HepG2 (cell line): ENCODE results near the gene C10orf120. TPM values are rescaled to one million over a fixed set of nuclear protein-coding genes. Genes with fewer than 3 reads are reported as not detected.

Source experiments
- ATAC-seq: fragments of 200-7000 bp; cut with Tn5 transposase; 3 replicates; pipeline ENCODE4 v1.9.1; 2020; ENCODE audit warnings: mild to moderate bottlenecking, moderate library complexity
- BruUV-seq: library from RNA; stranded (reverse); fragments of 400-500 nt; replicated peaks from 2 replicates; lab custom pipeline; 2021; lab: Mats Ljungman, UMichigan
- CTCF ChIA-PET: fragments of 300-600 bp; formaldehyde crosslinking; extraction: SDS; loops from one replicate; lab custom pipeline; 2021; ENCODE audit warnings: low total read pairs, inconsistent platforms, low intra/inter-chr PET ratio; lab: Yijun Ruan, JAX
- POLR2A ChIA-PET: fragments of 350-600 bp; sonication (Branson Sonifier 250); formaldehyde crosslinking; loops from one replicate; lab custom pipeline; 2020; ENCODE audit warnings: antibody characterized with exemption, inconsistent platforms; lab: Yijun Ruan, JAX
- DNase-seq: peaks from one replicate; pipeline ENCODE4 v3.0.0-alpha.2; 2015; ENCODE audit warnings: low spot score
- FAIRE-seq: peaks from 3 replicates; lab custom pipeline; 2011; peaks lifted over from hg19 to GRCh38; lab: Jason Lieb, UNC
- H2AFZ ChIP-seq: one replicate; pipeline ENCODE4 v1.6.1; 2011; ENCODE audit warnings: low read length, inconsistent platforms
- H3K27ac ChIP-seq: fragments of 300-600 bp; 3 replicates; pipeline ENCODE4 v1.8.0; 2011; ENCODE audit warnings: mixed run types, mild to moderate bottlenecking, mixed read lengths, low read length, inconsistent platforms; ENCODE audit not compliant: insufficient read depth; ENCODE audit errors: extremely low read length
- H3K27me3 ChIP-seq, 2 experiments: fragments of 200-600 bp in 1 of 2; 2 replicates in 1 of 2; 3 replicates in 1 of 2; pipeline versions ENCODE4 v1.6.0 to v1.8.0; 2011; ENCODE audit warnings: low read length in 2 of 2, mild to moderate bottlenecking in 2 of 2, moderate library complexity in 2 of 2, inconsistent platforms in 1 of 2; ENCODE audit not compliant: insufficient read depth in 2 of 2, control insufficient read depth in 1 of 2
- H3K36me3 ChIP-seq, 2 experiments: fragments of 200-600 bp in 1 of 2; replicated peaks in 1 of 2; 2 replicates in 1 of 2; 3 replicates in 1 of 2; pipeline versions ENCODE4 v1.5.1 to v1.8.0; 2011; ENCODE audit warnings: low read length in 2 of 2, inconsistent platforms in 1 of 2; ENCODE audit not compliant: insufficient read depth in 2 of 2, control insufficient read depth in 1 of 2
- H3K4me1 ChIP-seq: 2 replicates; pipeline ENCODE4 v1.5.1; 2012; ENCODE audit warnings: low read length, inconsistent platforms; ENCODE audit not compliant: insufficient read depth
- H3K4me2 ChIP-seq: 2 replicates; pipeline ENCODE4 v1.6.0; 2011; ENCODE audit warnings: low read depth, low read length, inconsistent platforms
- H3K4me3 ChIP-seq, 3 experiments: fragments of 200-600 bp in 1 of 3; sonication (generic), shearing (Covaris generic) in 1 of 3; replicated peaks in 1 of 3; 2 replicates each; pipeline ENCODE4 v1.5.1; 2011 to 2016; ENCODE audit warnings: low read length in 3 of 3, inconsistent platforms in 2 of 3, low read depth in 2 of 3, mild to moderate bottlenecking in 2 of 3, control low read depth in 1 of 3, mixed read lengths in 1 of 3; ENCODE audit not compliant: insufficient read depth in 1 of 3
- H3K79me2 ChIP-seq: one replicate; pipeline ENCODE4 v1.6.1; 2011; ENCODE audit warnings: low read length, inconsistent platforms; ENCODE audit not compliant: insufficient read depth
- H3K9ac ChIP-seq: 2 replicates; pipeline ENCODE4 v1.6.0; 2011; ENCODE audit warnings: mild to moderate bottlenecking, low read depth, low read length, inconsistent platforms; ENCODE audit not compliant: insufficient read depth
- H3K9me3 ChIP-seq: 2 replicates; pipeline ENCODE4 v1.5.1; 2012; ENCODE audit warnings: mild to moderate bottlenecking, low read length
- H4K20me1 ChIP-seq: 2 replicates; pipeline ENCODE4 v1.6.0; 2011; ENCODE audit warnings: inconsistent platforms, mild to moderate bottlenecking, low read length, moderate library complexity; ENCODE audit not compliant: insufficient read depth
- BORCS8-MEF2B ChIP-seq: sonication (generic); formaldehyde crosslinking; IDR thresholded peaks from 2 replicates; pipeline ENCODE4 v1.8.0; 2022; ENCODE audit warnings: mild to moderate bottlenecking, missing genetic modification reagents
- CAMTA2 ChIP-seq: sonication (generic); formaldehyde crosslinking; IDR thresholded peaks from 2 replicates; pipeline ENCODE4 v1.4.0; 2020; ENCODE audit warnings: mild to moderate bottlenecking, missing genetic modification reagents, borderline replicate concordance
- DDIT3 ChIP-seq: sonication (generic); formaldehyde crosslinking; IDR thresholded peaks from 2 replicates; pipeline ENCODE4 v1.4.0; 2020; ENCODE audit warnings: mild to moderate bottlenecking, missing genetic modification reagents
- FOXK2 ChIP-seq: fragments of 450-650 bp; IDR thresholded peaks from 2 replicates; pipeline ENCODE4 v1.6.1; 2016
- FOXP1 ChIP-seq, 2 experiments: fragments of 450-650 bp in 1 of 2; IDR thresholded peaks; 2 replicates each; pipeline ENCODE4 v1.6.1; 2017 to 2018; ENCODE audit warnings: antibody characterized with exemption in 1 of 2
- HMGXB3 ChIP-seq: sonication (generic); formaldehyde crosslinking; IDR thresholded peaks from 2 replicates; pipeline ENCODE4 v1.4.0; 2020; ENCODE audit warnings: missing genetic modification reagents, borderline replicate concordance
- JUN ChIP-seq: sonication (generic); formaldehyde crosslinking; IDR thresholded peaks from 2 replicates; pipeline ENCODE4 v1.4.0; 2020; ENCODE audit warnings: mild to moderate bottlenecking, missing genetic modification reagents
- KLF13 ChIP-seq: sonication (generic); formaldehyde crosslinking; IDR thresholded peaks from 2 replicates; pipeline ENCODE4 v1.4.0; 2020; ENCODE audit warnings: mild to moderate bottlenecking, missing genetic modification reagents
- NFIB ChIP-seq: sonication (generic); formaldehyde crosslinking; IDR thresholded peaks from 2 replicates; pipeline ENCODE4 v1.9.0; 2021; ENCODE audit warnings: missing genetic modification reagents, mild to moderate bottlenecking, borderline replicate concordance
- SMARCE1 ChIP-seq: fragments of 450-650 bp; IDR thresholded peaks from 2 replicates; pipeline ENCODE4 v1.6.1; 2017; ENCODE audit warnings: borderline replicate concordance
- STAG1 ChIP-seq: sonication (generic); formaldehyde crosslinking; IDR thresholded peaks from 2 replicates; pipeline ENCODE4 v1.4.0; 2020; ENCODE audit warnings: missing genetic modification reagents
- TARDBP ChIP-seq: sonication (generic); formaldehyde crosslinking; IDR thresholded peaks from 2 replicates; pipeline ENCODE4 v1.8.0; 2022; ENCODE audit warnings: mild to moderate bottlenecking, missing genetic modification reagents
- XRCC5 ChIP-seq: fragments of 200-400 bp; formaldehyde crosslinking; optimal IDR thresholded peaks from 2 replicates; pipeline ENCODE3; 2017; ENCODE audit warnings: mild to moderate bottlenecking, low read length
- YY1 ChIP-seq: IDR thresholded peaks from 2 replicates; pipeline ENCODE4 v1.6.1; 2011; ENCODE audit warnings: low read length, low read depth, moderate library complexity, mild to moderate bottlenecking; ENCODE audit not compliant: insufficient read depth, insufficient replicate concordance
- ZBTB14 ChIP-seq: sonication (generic); formaldehyde crosslinking; IDR thresholded peaks from 2 replicates; pipeline ENCODE4 v1.4.0; 2020; ENCODE audit warnings: missing genetic modification reagents
- ZNF121 ChIP-seq: sonication (generic); formaldehyde crosslinking; IDR thresholded peaks from 2 replicates; pipeline ENCODE4 v1.5.0; 2020; ENCODE audit warnings: mild to moderate bottlenecking, missing genetic modification reagents
- ZNF441 ChIP-seq: sonication (generic); formaldehyde crosslinking; IDR thresholded peaks from 2 replicates; pipeline ENCODE4 v1.7.0; 2021; ENCODE audit warnings: missing genetic modification reagents, borderline replicate concordance
- ZNF781 ChIP-seq: sonication (generic); formaldehyde crosslinking; IDR thresholded peaks from 2 replicates; pipeline ENCODE4 v1.5.1; 2020; ENCODE audit warnings: borderline replicate concordance, mild to moderate bottlenecking, missing genetic modification reagents; ENCODE audit errors: not compliant biosample characterization
- WGBS: methylation state at CpG from one replicate; pipeline ENCODE4 v1.1.6; 2017; ENCODE audit warnings: low lambda C conversion rate; 5-methylcytosine and 5-hydroxymethylcytosine counted together
- in situ Hi-C: cut with HindIII; loops from 2 replicates; pipeline ENCODE4 v1.10.0; 2017; ENCODE audit warnings: low pct_unique_long_range_greater_than_20kb; ENCODE audit not compliant: extremely low pct_ligation_motif_present
- intact Hi-C: fragments of 100-400 bp; cut with micrococcal nuclease; formaldehyde crosslinking; loops from one replicate; pipeline ENCODE4 v1.10.0; 2022; ENCODE audit not compliant: unreplicated experiment
- polyA plus RNA-seq, 8 experiments: library from polyadenylated mRNA; depleted of rRNA in 3 of 8; stranded (reverse) in 7 of 8; unstranded in 1 of 8; fragments of >200 nt; fragmentation: Illumina TruSeq in 4 of 8; extraction: Trizol in 4 of 8; gene quantifications; 2 replicates each; pipeline versions ENCODE4 v1.2.1 to v1.2.3, GENCODE V29; 2011 to 2016; ENCODE audit warnings: low read depth in 4 of 8, missing spikeins in 1 of 8, mixed read lengths in 1 of 8; ENCODE audit not compliant: insufficient read depth in 1 of 8
- total RNA-seq, 5 experiments: library from RNA; depleted of rRNA; stranded (reverse); fragments of >200 nt; fragmentation: Illumina TruSeq; extraction: Trizol; gene quantifications; 2 replicates each; pipeline ENCODE4 v1.2.3, GENCODE V29; 2016; ENCODE audit warnings: low read depth in 1 of 5

Gene C10orf120
- total and polyA plus RNA-seq, 2 of the 13 experiments (the other 11 are each of a cell fraction or from before 2014, with no cell fraction given) = not detected

- CTCF ChIA-PET = interaction anchor here (1.3 to 2.5 kb wide), 3 partner anchors 55 to 424 kb away, joined by 5 to 20 read pairs (median 13); no protein-coding TSS in a partner anchor
- no peak for TF ChIP-seq KLF13 (CRISPR knock-in tag)
- no peak for TF ChIP-seq ZNF441 (CRISPR knock-in tag)
- TF ChIP-seq JUN (CRISPR knock-in tag) = no peak
- peak; percentile 93 for TF ChIP-seq STAG1 (CRISPR knock-in tag)
- TF ChIP-seq ZNF121 (CRISPR knock-in tag) = no peak
- no peak for TF ChIP-seq NFIB (CRISPR knock-in tag)
- TF ChIP-seq DDIT3 = no peak
- 0 out of 2 replicates have a peak, but pooled peaks have one; percentile 19 for TF ChIP-seq FOXK2
- TF ChIP-seq SMARCE1 = no peak
- TF ChIP-seq ZBTB14 (CRISPR knock-in tag) = no peak
- no peak for TF ChIP-seq HMGXB3 (CRISPR knock-in tag)
- no peak for TF ChIP-seq ZNF781 (CRISPR knock-in tag)
- TF ChIP-seq FOXP1 (IDR thresholded peaks at IDR 0.05) = 0 out of 2 replicates have a peak, but pooled peaks have one; percentile 12
- no peak for TF ChIP-seq FOXP1 (CRISPR knock-in tag; IDR thresholded peaks at IDR 0.05)
- no peak for TF ChIP-seq CAMTA2 (CRISPR knock-in tag)
- peak; percentile 16 for TF ChIP-seq YY1
- peak; percentile 72 for TF ChIP-seq XRCC5
- 0 out of 2 replicates have a peak, but pooled peaks have one; percentile 23 for TF ChIP-seq BORCS8-MEF2B
- 0 out of 2 replicates have a peak, but pooled peaks have one; percentile 30 for TF ChIP-seq TARDBP
Measured at GRCh38 chr10:122703483-122704448, 4.1 kb upstream of the C10orf120 start.

More at GRCh38 chr10:122703483-122704448, 4.1 kb upstream of the C10orf120 start:
- Histone ChIP-seq H3K27ac (no peak overlapping the region), H3K9me3 (no peaks in the 10 kb centered on the region), H4K20me1 (no peaks in the 10 kb centered on the region), H3K4me2 (no peak overlapping the region), H2AFZ (no peak overlapping the region), H3K36me3 (no peaks in the 10 kb centered on the region), H3K4me3 (no peak overlapping the region), H3K27me3 (peaks cover 2 to 10% of the 10 kb centered on the region in 2 experiments; a peak in 4 of 5 replicates), H3K4me1 (no peaks in the 10 kb centered on the region), H3K79me2 (no peaks in the 10 kb centered on the region), H3K9ac (no peak overlapping the region)
- POLR2A ChIA-PET = no interaction called here
- in situ Hi-C loops (loop anchor here (5.0 to 10.0 kb wide), 2 partner anchors 56 to 409 kb away; no protein-coding TSS in a partner anchor), intact Hi-C loops (loop anchor here (1.0 to 5.0 kb wide), 3 partner anchors 55 to 426 kb away; no protein-coding TSS in a partner anchor)
- ATAC-seq (peak; percentile 98), DNase-seq (peak; percentile 41), FAIRE-seq (peak; percentile 51)
- WGBS = 25% methylated on average over 8 of the region's 9 CpGs
- BruUV-seq = no TSS peak
